Gastrocnemius medialis (tissue), 4 donors: ENCODE results near the gene PIMREG.

Experiments used
- POLR2A ChIP-seq, 2 donors: fragments of 450-650 bp; IDR thresholded peaks; one replicate each; pipeline ENCODE4 v1.6.1; 2017; ENCODE audit warnings: antibody characterized with exemption in 2 of 2, mild to moderate bottlenecking in 2 of 2, moderate library complexity in 2 of 2
- TF ChIP-seq, protein P1 (sequence below), 5 experiments: fragments of 450-650 bp in 3 of 5; fragments of 200-600 bp in 2 of 5; sonication (generic) in 2 of 5; IDR thresholded peaks in 4 of 5; conservative IDR thresholded peaks in 1 of 5; 1 replicate in 4 of 5; 2 replicates in 1 of 5; pipeline ENCODE4 v1.5.1; 2016 to 2019; ENCODE audit warnings: antibody characterized with exemption in 5 of 5, mild to moderate bottlenecking in 3 of 5, moderate library complexity in 3 of 5

- TF ChIP-seq, protein P1, sequence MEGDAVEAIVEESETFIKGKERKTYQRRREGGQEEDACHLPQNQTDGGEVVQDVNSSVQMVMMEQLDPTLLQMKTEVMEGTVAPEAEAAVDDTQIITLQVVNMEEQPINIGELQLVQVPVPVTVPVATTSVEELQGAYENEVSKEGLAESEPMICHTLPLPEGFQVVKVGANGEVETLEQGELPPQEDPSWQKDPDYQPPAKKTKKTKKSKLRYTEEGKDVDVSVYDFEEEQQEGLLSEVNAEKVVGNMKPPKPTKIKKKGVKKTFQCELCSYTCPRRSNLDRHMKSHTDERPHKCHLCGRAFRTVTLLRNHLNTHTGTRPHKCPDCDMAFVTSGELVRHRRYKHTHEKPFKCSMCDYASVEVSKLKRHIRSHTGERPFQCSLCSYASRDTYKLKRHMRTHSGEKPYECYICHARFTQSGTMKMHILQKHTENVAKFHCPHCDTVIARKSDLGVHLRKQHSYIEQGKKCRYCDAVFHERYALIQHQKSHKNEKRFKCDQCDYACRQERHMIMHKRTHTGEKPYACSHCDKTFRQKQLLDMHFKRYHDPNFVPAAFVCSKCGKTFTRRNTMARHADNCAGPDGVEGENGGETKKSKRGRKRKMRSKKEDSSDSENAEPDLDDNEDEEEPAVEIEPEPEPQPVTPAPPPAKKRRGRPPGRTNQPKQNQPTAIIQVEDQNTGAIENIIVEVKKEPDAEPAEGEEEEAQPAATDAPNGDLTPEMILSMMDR (IDR thresholded peaks at IDR 0.05 in 4 of 5, conservative IDR thresholded peaks at IDR 0.05 in 1 of 5) = no peak
- no peak for TF ChIP-seq POLR2A (IDR thresholded peaks at IDR 0.05)
Measured at GRCh38 chr17:6489016-6489550, 44.8 kb downstream of the PIMREG start.
